Naive thymus-derived CD4-positive, alpha-beta T cell (primary cell): Measurements from ENCODE around the gene TMBIM4. TPM values are rescaled to one million over a fixed set of nuclear protein-coding genes. Genes with fewer than 3 reads are reported as not detected.
"Not testable (repeated sequence)": the region's sequence is repeated elsewhere in the genome, so short reads cannot be mapped to it uniquely, and the experiment has no call there.

Experiments
- ATAC-seq: fragments of 150-1000 bp; cut with Tn5 transposase; 2 replicates; pipeline ENCODE4 v1.10.0; 2021; ENCODE audit warnings: mild to moderate bottlenecking, moderate library complexity
- CTCF ChIA-PET: fragments of 350-600 bp; sonication (Branson Sonifier 250); formaldehyde crosslinking; loops from one replicate; lab custom pipeline; 2021; ENCODE audit warnings: antibody characterized with exemption; lab: Charles Lee
- POLR2A ChIA-PET: fragments of 350-600 bp; sonication (Branson Sonifier 250); formaldehyde crosslinking; loops from one replicate; lab custom pipeline; 2021; ENCODE audit warnings: antibody characterized with exemption, inconsistent platforms; lab: Charles Lee
- DNase-seq, 9 donors: peaks; one replicate each; pipeline versions ENCODE4 v3.0.0 to v3.0.0-alpha.2; 2020 to 2022; ENCODE audit warnings: mixed read lengths in 1 of 9
- H3K27ac ChIP-seq: one replicate; pipeline ENCODE4 v1.7.0; 2013; ENCODE audit warnings: mild to moderate bottlenecking, low read depth, low read length, moderate library complexity
- H3K27me3 ChIP-seq, 2 donors: one replicate each; pipeline ENCODE4 v1.7.0; 2013; ENCODE audit warnings: low read length in 2 of 2, mild to moderate bottlenecking in 2 of 2, moderate library complexity in 2 of 2; ENCODE audit not compliant: control insufficient read depth in 2 of 2, insufficient read depth in 2 of 2
- H3K36me3 ChIP-seq, 3 experiments: 1 replicate in 2 of 3; 2 replicates in 1 of 3; pipeline ENCODE4 v1.7.0; 2013; ENCODE audit warnings: low read length in 3 of 3, mild to moderate bottlenecking in 3 of 3, moderate library complexity in 1 of 3; ENCODE audit not compliant: insufficient read depth in 3 of 3, control insufficient read depth in 2 of 3
- H3K4me1 ChIP-seq, 2 donors: one replicate each; pipeline ENCODE4 v1.7.0; 2013; ENCODE audit warnings: low read length in 2 of 2, mild to moderate bottlenecking in 2 of 2, moderate library complexity in 1 of 2; ENCODE audit not compliant: control insufficient read depth in 2 of 2, insufficient read depth in 2 of 2
- H3K4me3 ChIP-seq: 2 replicates; pipeline ENCODE4 v1.7.0; 2013; ENCODE audit warnings: mild to moderate bottlenecking, low read length
- H3K9me3 ChIP-seq, 3 experiments: 1 replicate in 2 of 3; 2 replicates in 1 of 3; pipeline ENCODE4 v1.7.0; 2013; ENCODE audit warnings: low read length in 3 of 3; ENCODE audit not compliant: control insufficient read depth in 2 of 3
- H3K27ac Mint-ChIP-seq, 9 donors: one replicate each; pipeline ENCODE4 v1.8.0; 2020 to 2022; ENCODE audit warnings: mixed read lengths in 9 of 9, mild to moderate bottlenecking in 8 of 9, moderate library complexity in 5 of 9, inconsistent platforms in 2 of 9
- H3K27me3 Mint-ChIP-seq, 5 donors: one replicate each; pipeline ENCODE4 v1.8.0; 2021 to 2022; ENCODE audit warnings: mixed read lengths in 5 of 5, mild to moderate bottlenecking in 1 of 5
- H3K36me3 Mint-ChIP-seq, 5 donors: one replicate each; pipeline ENCODE4 v1.8.0; 2020 to 2022; ENCODE audit warnings: mixed read lengths in 5 of 5, mild to moderate bottlenecking in 3 of 5, inconsistent platforms in 1 of 5
- H3K4me1 Mint-ChIP-seq, 7 donors: one replicate each; pipeline ENCODE4 v1.8.0; 2020 to 2022; ENCODE audit warnings: mixed read lengths in 7 of 7, mild to moderate bottlenecking in 3 of 7, inconsistent platforms in 1 of 7
- H3K4me3 Mint-ChIP-seq, 10 donors: one replicate each; pipeline ENCODE4 v1.8.0; 2020 to 2022; ENCODE audit warnings: mild to moderate bottlenecking in 10 of 10, mixed read lengths in 10 of 10, moderate library complexity in 6 of 10, inconsistent platforms in 2 of 10
- H3K9me3 Mint-ChIP-seq, 11 donors: one replicate each; pipeline ENCODE4 v1.8.0; 2020 to 2022; ENCODE audit warnings: mixed read lengths in 11 of 11, mild to moderate bottlenecking in 4 of 11, inconsistent platforms in 1 of 11, moderate library complexity in 1 of 11
- intact Hi-C, 2 donors: fragments of 100-400 bp; cut with micrococcal nuclease; formaldehyde crosslinking; loops; one replicate each; pipeline ENCODE4 v1.15.1; 2023
- polyA plus RNA-seq, 2 donors: library from polyadenylated mRNA; unstranded; fragments of 300-500 nt; fragmentation: Illumina TruSeq; gene quantifications; one replicate each; pipeline ENCODE4 v1.2.3, GENCODE V29; 2021
- total RNA-seq, 6 experiments: library from RNA in 5 of 6; stranded (reverse) in 5 of 6; gene quantifications; 1 replicate in 5 of 6; 2 replicates in 1 of 6; pipeline ENCODE4 v1.2.3 and lab custom pipeline; 2021 to 2026

Gene TMBIM4
- total and polyA plus RNA-seq, 7 experiments from 2014 or later, result 38.6 to 374 (median 85.6) TPM

DNA sequence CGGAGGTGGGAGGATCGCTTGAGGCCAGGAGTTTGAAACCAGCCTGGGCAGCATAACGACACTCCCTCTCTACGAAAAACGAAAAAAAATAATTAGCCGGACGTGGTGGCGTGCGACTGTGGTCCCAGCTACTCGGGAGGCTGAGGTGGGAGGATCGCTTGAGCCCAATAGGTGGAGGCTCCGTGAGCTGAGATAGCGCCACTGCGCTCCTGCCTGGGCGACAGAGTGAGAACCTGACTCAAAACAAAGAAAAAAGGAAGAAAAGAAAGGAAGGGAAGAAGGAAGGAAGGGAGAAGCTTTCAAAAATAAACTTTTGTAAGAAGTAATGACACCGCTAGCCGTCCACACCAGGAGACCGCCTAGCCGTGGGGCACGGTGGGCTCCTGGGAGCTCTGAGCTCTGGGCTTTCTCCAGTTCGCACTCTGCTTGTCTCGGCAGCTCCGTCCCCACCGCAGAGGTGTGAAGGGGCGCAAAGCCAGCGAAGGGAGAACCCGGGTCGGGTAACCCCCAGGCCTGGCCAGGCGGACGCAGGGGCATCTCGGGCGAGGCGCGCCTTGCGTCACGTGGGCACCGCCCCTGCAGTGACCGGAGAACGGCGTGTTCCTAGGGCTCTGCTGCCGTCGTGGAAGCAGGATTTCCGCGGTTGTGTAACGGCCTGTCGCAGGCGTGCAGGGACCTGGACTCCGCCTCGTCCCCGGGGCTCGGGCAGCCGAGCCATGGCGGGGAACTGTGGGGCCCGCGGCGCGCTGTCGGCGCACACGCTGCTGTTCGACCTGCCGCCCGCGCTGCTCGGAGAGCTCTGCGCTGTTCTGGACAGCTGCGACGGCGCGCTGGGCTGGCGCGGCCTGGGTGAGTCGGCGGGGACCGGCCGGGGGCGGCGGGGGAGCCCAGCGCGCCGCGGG is 19.0 kb upstream of the TMBIM4 start, which contains the start of gene IRAK3:
Gene IRAK3 (plus strand): TSS at position 631 of the 902 bp plus-strand sequence. CDS start 86 bp downstream, at position 717.
- H3K4me3 ChIP-seq, result peak within 1 kb of the TSS; percentile 49
- H3K4me3 Mint-ChIP-seq, result peak within 1 kb of the TSS; percentile 72 to 88 (median 82)
- H3K9me3 Mint-ChIP-seq, result peaks cover 0 to 12% (median 6%) of the 10 kb centered on the region in 11 donors
- CTCF ChIA-PET, result interaction anchor here (0.6 kb wide), 1 partner anchor 130 kb away, joined by 3 read pairs; no protein-coding TSS in a partner anchor
- H3K27ac ChIP-seq, result no peak within 1 kb of the TSS
- peaks cover 9% of the 10 kb centered on the region in 2 donors for H3K27me3 ChIP-seq
- intact Hi-C loops, result loop anchor here in 1 of 2 donors (2.0 kb wide), 1 partner anchor 20 kb away; the partner anchor contains the start of gene TMBIM4
- DNase-seq (peak in 8 of 9 donors; percentile 15 to 44 (median 22)), ATAC-seq (peak; percentile 86)
- H3K27me3 Mint-ChIP-seq, result peaks cover 54 to 75% (median 59%) of the 10 kb centered on the region in 5 donors
- H3K9me3 ChIP-seq, result no peaks in the 10 kb centered on the region
- POLR2A ChIA-PET, result no interaction called here
- peaks cover 0 to 5% of the 10 kb centered on the region in 2 donors for H3K4me1 ChIP-seq
- peaks cover 4 to 15% (median 11%) of the 10 kb centered on the region in 5 donors for H3K36me3 Mint-ChIP-seq
- H3K4me1 Mint-ChIP-seq, result peaks cover 0 to 24% (median 8%) of the 10 kb centered on the region in 7 donors
- H3K36me3 ChIP-seq, result no peaks in the 10 kb centered on the region
- H3K27ac Mint-ChIP-seq, result peak within 1 kb of the TSS in 2 of 9 donors; percentile 7 to 29

DNA sequence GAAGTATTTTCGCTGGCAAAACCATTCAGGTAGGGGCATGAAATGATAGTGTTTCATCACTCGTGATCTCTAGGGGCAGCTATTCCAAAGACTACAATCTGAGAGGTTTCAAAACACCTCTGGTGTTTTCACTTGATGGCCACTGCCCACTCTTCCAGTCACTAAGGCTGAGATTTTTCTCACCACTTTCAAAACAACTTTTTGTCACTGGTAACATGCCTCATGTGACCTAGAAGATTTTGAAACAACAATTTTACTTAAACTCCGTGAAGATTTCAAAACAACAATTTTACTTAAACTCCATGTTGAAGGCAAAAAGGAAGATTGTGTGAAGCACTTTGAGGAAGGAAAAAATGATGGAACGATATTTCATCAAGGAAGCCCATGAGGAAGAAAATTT is 18.0 kb upstream of the TMBIM4 start:
- H3K36me3 Mint-ChIP-seq, result peaks cover 4 to 16% (median 14%) of the 10 kb centered on the region in 5 donors
- peaks cover 0 to 5% of the 10 kb centered on the region in 2 donors for H3K4me1 ChIP-seq
- peaks cover 0 to 12% (median 6%) of the 10 kb centered on the region in 11 donors for H3K9me3 Mint-ChIP-seq
- peak overlapping the region in 9 of 10 donors; percentile 39 to 88 (median 81) for H3K4me3 Mint-ChIP-seq
- no peak overlapping the region for H3K27ac ChIP-seq
- peaks cover 0 to 24% (median 8%) of the 10 kb centered on the region in 7 donors for H3K4me1 Mint-ChIP-seq
- H3K9me3 ChIP-seq, result no peaks in the 10 kb centered on the region
- intact Hi-C loops, result loop anchor here in 1 of 2 donors (2.0 kb wide), 1 partner anchor 19 kb away; the partner anchor contains the start of gene TMBIM4
- H3K27ac Mint-ChIP-seq, result peak overlapping the region in 1 of 9 donors; percentile 7
- peaks cover 57 to 79% (median 67%) of the 10 kb centered on the region in 5 donors for H3K27me3 Mint-ChIP-seq
- no peak overlapping the region for H3K4me3 ChIP-seq
- POLR2A ChIA-PET, result no interaction called here
- DNase-seq (no peak), ATAC-seq (no peak)
- peaks cover 9% of the 10 kb centered on the region in 2 donors for H3K27me3 ChIP-seq
- CTCF ChIA-PET, result no interaction called here
- H3K36me3 ChIP-seq, result no peaks in the 10 kb centered on the region

DNA sequence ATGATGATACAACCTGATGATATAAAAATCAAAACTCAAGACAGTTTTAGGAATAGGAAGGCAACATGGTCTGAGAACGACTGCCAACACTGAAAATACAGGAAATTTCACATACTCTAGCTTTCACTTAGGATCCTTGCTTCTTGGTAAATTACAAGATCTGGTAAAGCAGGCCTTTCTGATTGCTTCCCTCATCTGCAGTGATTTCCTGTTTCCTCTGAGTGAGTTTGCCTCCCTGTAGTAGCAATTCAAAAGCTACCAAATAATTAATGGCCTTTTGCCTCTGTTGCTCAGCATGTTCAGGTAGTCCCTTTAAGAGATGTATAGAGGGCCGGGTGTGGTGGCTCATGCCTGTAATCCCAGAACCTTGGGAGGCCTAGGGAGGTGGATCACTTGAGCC is 17.2 kb upstream of the TMBIM4 start:
- CTCF ChIA-PET, result no interaction called here
- H3K4me3 Mint-ChIP-seq, result peak overlapping the region in 7 of 10 donors; percentile 44 to 81 (median 57)
- peaks cover 0 to 12% (median 6%) of the 10 kb centered on the region in 11 donors for H3K9me3 Mint-ChIP-seq
- DNase-seq, result no peak
- no peak for ATAC-seq
- Histone ChIP-seq H3K27ac (no peak overlapping the region), H3K36me3 (no peaks in the 10 kb centered on the region), H3K27me3 (peaks cover 9% of the 10 kb centered on the region in 2 donors), H3K9me3 (no peaks in the 10 kb centered on the region), H3K4me3 (no peak overlapping the region), H3K4me1 (peaks cover 0 to 5% of the 10 kb centered on the region in 2 donors)
- intact Hi-C loops, result no loop called here
- H3K4me1 Mint-ChIP-seq, result peaks cover 0 to 24% (median 8%) of the 10 kb centered on the region in 7 donors
- POLR2A ChIA-PET, result no interaction called here
- H3K27ac Mint-ChIP-seq, result peak overlapping the region in 1 of 9 donors; percentile 27
- peaks cover 64 to 86% (median 71%) of the 10 kb centered on the region in 5 donors for H3K27me3 Mint-ChIP-seq
- peaks cover 4 to 16% (median 14%) of the 10 kb centered on the region in 5 donors for H3K36me3 Mint-ChIP-seq

DNA sequence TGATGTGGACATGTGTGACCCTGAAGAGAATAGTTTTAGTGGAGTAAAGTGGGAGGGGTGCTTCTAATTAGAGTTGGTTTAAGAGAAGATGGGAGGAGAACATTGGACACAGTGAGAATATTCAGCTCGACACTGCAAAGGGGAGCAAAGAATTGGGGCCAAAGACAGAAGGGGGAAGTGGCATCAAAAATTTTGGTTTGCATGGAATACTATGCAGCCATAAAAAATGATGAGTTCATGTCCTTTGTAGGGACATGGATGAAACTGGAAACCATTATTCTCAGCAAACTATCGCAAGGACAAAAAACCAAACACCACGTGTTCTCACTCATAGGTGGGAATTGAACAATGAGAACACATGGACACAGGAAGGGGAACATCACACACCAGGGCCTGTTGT is 15.0 kb upstream of the TMBIM4 start:
- POLR2A ChIA-PET, CTCF ChIA-PET, H3K27ac ChIP-seq, H3K4me3 Mint-ChIP-seq, DNase-seq, H3K4me1 ChIP-seq, H3K27me3 ChIP-seq, H3K4me3 ChIP-seq, H3K36me3 ChIP-seq, H3K9me3 ChIP-seq, ATAC-seq, intact Hi-C loops, H3K27ac Mint-ChIP-seq: not testable (repeated sequence)
- H3K9me3 Mint-ChIP-seq, result peaks cover 0 to 12% (median 6%) of the 10 kb centered on the region in 11 donors
- peaks cover 4 to 16% (median 12%) of the 10 kb centered on the region in 5 donors for H3K36me3 Mint-ChIP-seq
- H3K4me1 Mint-ChIP-seq, result peaks cover 0 to 19% (median 8%) of the 10 kb centered on the region in 7 donors
- H3K27me3 Mint-ChIP-seq, result peaks cover 47 to 64% (median 53%) of the 10 kb centered on the region in 5 donors

DNA sequence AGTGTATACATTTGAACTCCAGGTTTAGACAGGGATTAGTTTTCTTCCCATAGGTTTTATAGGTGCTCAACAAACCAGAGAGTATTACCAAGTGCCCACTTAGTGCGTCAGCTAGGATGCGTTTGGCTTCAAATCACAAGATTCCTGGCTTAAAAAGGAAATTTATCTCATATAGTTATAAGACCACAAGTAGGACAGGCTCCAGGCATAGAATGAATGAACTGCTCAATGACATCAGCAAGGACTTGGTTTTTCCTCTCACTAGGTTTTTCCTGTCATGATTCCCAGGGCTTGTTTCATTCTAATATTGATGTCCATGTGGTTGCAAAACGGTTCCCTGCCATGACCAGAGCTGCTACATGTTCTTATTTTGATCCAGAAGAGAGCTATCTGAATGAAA is 13.2 kb upstream of the TMBIM4 start:
- no peak for ATAC-seq

DNA sequence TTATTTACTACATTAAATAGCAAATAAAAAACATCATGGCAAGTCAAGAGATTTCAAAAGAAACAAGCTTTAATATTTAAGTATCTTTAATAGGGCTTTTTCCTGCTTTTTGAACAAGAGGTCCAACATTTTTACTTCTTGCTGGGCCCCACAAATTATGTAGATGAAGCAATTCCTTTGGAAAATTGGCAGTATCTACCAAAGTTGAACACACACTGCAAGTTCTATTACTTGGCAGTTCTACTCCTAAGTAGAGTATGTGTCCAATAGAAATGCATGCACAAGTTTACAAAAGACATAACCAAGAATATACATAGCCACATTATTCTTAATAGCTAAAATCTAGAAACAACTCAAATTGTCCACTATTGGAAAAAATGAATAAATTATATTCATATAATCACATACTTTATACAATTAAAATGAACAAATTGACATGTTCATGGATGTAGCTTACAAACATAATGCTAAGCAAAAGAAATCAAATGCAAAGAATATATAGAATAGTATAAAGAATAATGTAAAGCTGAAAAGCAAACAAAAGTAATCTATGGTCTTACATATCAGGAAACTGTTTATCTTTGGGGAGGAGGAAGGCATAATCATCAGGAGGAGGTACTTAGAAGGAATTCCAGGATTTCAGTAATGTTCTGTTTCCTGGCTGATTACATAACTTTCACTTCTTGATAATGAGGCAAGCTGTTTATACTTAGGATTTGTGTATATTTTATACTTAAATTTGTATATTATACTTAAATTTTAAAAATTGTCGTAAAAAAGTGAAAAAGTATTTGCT is 6.5 kb upstream of the TMBIM4 start:
- H3K36me3 Mint-ChIP-seq, result peaks cover 0 to 3% (median 0%) of the 10 kb centered on the region in 5 donors

More for the DNA sequence above, 13.2 kb upstream of the TMBIM4 start:
- Histone ChIP-seq H3K27ac (no peak overlapping the region), H3K27me3 (peaks cover 0 to 4% of the 10 kb centered on the region in 2 donors), H3K4me3 (no peak overlapping the region), H3K9me3 (no peaks in the 10 kb centered on the region), H3K36me3 (no peaks in the 10 kb centered on the region), H3K4me1 (no peaks in the 10 kb centered on the region)
- no peak overlapping the region for H3K27ac Mint-ChIP-seq
- peaks cover 4 to 15% (median 12%) of the 10 kb centered on the region in 5 donors for H3K36me3 Mint-ChIP-seq
- H3K4me1 Mint-ChIP-seq, result peaks cover 0 to 10% (median 1%) of the 10 kb centered on the region in 7 donors
- peaks cover 0 to 12% (median 6%) of the 10 kb centered on the region in 11 donors for H3K9me3 Mint-ChIP-seq
- ChIA-PET CTCF (no interaction called here), POLR2A (interaction anchor here (1.0 kb wide), 1 partner anchor 52 kb away, joined by 3 read pairs; no protein-coding TSS in a partner anchor)
- intact Hi-C loops, result no loop called here
- no peak for DNase-seq
- H3K4me3 Mint-ChIP-seq, result no peak overlapping the region
- H3K27me3 Mint-ChIP-seq, result peaks cover 47 to 57% (median 51%) of the 10 kb centered on the region in 5 donors

More for the DNA sequence above, 6.5 kb upstream of the TMBIM4 start:
- no peaks in the 10 kb centered on the region for H3K27me3 ChIP-seq
- H3K9me3 ChIP-seq, result no peaks in the 10 kb centered on the region
- POLR2A ChIA-PET, result interaction anchor here (0.7 kb wide), 1 partner anchor 9 kb away, joined by 3 read pairs; no protein-coding TSS in a partner anchor
- H3K27ac ChIP-seq, result no peak overlapping the region
- no peaks in the 10 kb centered on the region for H3K9me3 Mint-ChIP-seq
- intact Hi-C loops, result no loop called here
- no peak for ATAC-seq
- H3K4me1 ChIP-seq, result no peaks in the 10 kb centered on the region
- no peak for DNase-seq
- no peak overlapping the region for H3K4me3 ChIP-seq
- peaks cover 0 to 6% (median 0%) of the 10 kb centered on the region in 7 donors for H3K4me1 Mint-ChIP-seq
- no peak overlapping the region for H3K4me3 Mint-ChIP-seq
- no peaks in the 10 kb centered on the region for H3K36me3 ChIP-seq
- H3K27me3 Mint-ChIP-seq, result peaks cover 0 to 33% (median 21%) of the 10 kb centered on the region in 5 donors
- no peak overlapping the region for H3K27ac Mint-ChIP-seq
- CTCF ChIA-PET, result no interaction called here
